Body of pancreas (tissue), 4 donors: ENCODE data around the gene MAP4K2.

Experiments used
- POLR2A ChIP-seq, 3 donors: fragments of 450-650 bp; IDR thresholded peaks; one replicate each; pipeline ENCODE4 v1.6.1; 2016; ENCODE audit warnings: antibody characterized with exemption in 3 of 3, mild to moderate bottlenecking in 2 of 3
- TF ChIP-seq, protein P1 (sequence below), 7 experiments: fragments of 450-650 bp in 4 of 7; fragments of 200-600 bp in 3 of 7; sonication (generic) in 3 of 7; IDR thresholded peaks; one replicate each; pipeline ENCODE4 v1.5.1; 2016 to 2019; ENCODE audit warnings: antibody characterized with exemption in 7 of 7

GRCh38 chr11:64787526-64788320 is 15.3 kb downstream of the MAP4K2 start:
- no peak for TF ChIP-seq POLR2A (IDR thresholded peaks at IDR 0.05)
- TF ChIP-seq, protein P1, sequence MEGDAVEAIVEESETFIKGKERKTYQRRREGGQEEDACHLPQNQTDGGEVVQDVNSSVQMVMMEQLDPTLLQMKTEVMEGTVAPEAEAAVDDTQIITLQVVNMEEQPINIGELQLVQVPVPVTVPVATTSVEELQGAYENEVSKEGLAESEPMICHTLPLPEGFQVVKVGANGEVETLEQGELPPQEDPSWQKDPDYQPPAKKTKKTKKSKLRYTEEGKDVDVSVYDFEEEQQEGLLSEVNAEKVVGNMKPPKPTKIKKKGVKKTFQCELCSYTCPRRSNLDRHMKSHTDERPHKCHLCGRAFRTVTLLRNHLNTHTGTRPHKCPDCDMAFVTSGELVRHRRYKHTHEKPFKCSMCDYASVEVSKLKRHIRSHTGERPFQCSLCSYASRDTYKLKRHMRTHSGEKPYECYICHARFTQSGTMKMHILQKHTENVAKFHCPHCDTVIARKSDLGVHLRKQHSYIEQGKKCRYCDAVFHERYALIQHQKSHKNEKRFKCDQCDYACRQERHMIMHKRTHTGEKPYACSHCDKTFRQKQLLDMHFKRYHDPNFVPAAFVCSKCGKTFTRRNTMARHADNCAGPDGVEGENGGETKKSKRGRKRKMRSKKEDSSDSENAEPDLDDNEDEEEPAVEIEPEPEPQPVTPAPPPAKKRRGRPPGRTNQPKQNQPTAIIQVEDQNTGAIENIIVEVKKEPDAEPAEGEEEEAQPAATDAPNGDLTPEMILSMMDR (IDR thresholded peaks at IDR 0.05), result peak in 6 of 7 experiments; percentile 58 to 72 (median 66)
